K562 (cell line): ENCODE data around the gene LPIN3. TPM values are rescaled to one million over a fixed set of nuclear protein-coding genes. Genes with fewer than 3 reads are reported as not detected.

Experiments used
- ATAC-seq: fragments of 200-7000 bp; cut with Tn5 transposase; 3 replicates; pipeline ENCODE4 v1.9.1; 2020; ENCODE audit warnings: moderate library complexity
- BruUV-seq: library from RNA; stranded (reverse); fragments of 400-500 nt; replicated peaks from 2 replicates; lab custom pipeline; 2021; lab: Mats Ljungman, UMichigan
- CTCF ChIA-PET: fragments of 300-600 bp; formaldehyde crosslinking; extraction: SDS; loops from one replicate; lab custom pipeline; 2021; ENCODE audit warnings: low intra/inter-chr PET ratio; lab: Yijun Ruan, JAX
- POLR2A ChIA-PET: fragments of 300-600, 350-650 bp; sonication (Branson Sonifier 250); formaldehyde crosslinking; extraction: SDS; loops from one replicate; lab custom pipeline; 2021; ENCODE audit warnings: antibody characterized with exemption, inconsistent platforms; lab: Yijun Ruan, JAX
- DNase-seq, 4 experiments: peaks; one replicate each; pipeline versions ENCODE4 v3.0.0 to v3.0.0-alpha.2; 2011 to 2018; ENCODE audit warnings: low spot score in 3 of 4, mixed read lengths in 3 of 4; ENCODE audit errors: extremely low read depth in 1 of 4
- FAIRE-seq: peaks from 2 replicates; lab custom pipeline; 2011; peaks lifted over from hg19 to GRCh38; lab: Jason Lieb, UNC
- H2AFZ ChIP-seq: 2 replicates; pipeline ENCODE4 v1.6.0; 2011; ENCODE audit warnings: low read depth, low read length, control low read depth, inconsistent platforms
- H3K27ac ChIP-seq: fragments of 200-600 bp; 3 replicates; pipeline ENCODE4 v1.8.0; 2011; ENCODE audit warnings: low read depth, mild to moderate bottlenecking, control low read depth, inconsistent platforms, low read length, moderate library complexity, mixed read lengths; ENCODE audit errors: extremely low read depth
- H3K27me3 ChIP-seq, 2 experiments: fragments of 300-600 bp in 1 of 2; 2 replicates in 1 of 2; 3 replicates in 1 of 2; pipeline versions ENCODE4 v1.6.0 to v1.8.0; 2011; ENCODE audit warnings: inconsistent platforms in 2 of 2, low read length in 2 of 2, mild to moderate bottlenecking in 1 of 2, mixed read lengths in 1 of 2, moderate library complexity in 1 of 2; ENCODE audit not compliant: control insufficient read depth in 2 of 2, insufficient read depth in 2 of 2
- H3K36me3 ChIP-seq: fragments of 300-600 bp; 3 replicates; pipeline ENCODE4 v1.8.0; 2011; ENCODE audit warnings: mild to moderate bottlenecking, low read length, inconsistent platforms; ENCODE audit not compliant: control insufficient read depth, insufficient read depth
- H3K4me1 ChIP-seq, 2 experiments: fragments of 200-600 bp in 1 of 2; replicated peaks in 1 of 2; 2 replicates in 1 of 2; 3 replicates in 1 of 2; pipeline versions ENCODE4 v1.5.1 to v1.8.0; 2011; ENCODE audit warnings: inconsistent platforms in 2 of 2, low read length in 2 of 2, mild to moderate bottlenecking in 1 of 2, mixed read lengths in 1 of 2, moderate library complexity in 1 of 2; ENCODE audit not compliant: control insufficient read depth in 2 of 2, insufficient read depth in 2 of 2
- H3K4me2 ChIP-seq: 2 replicates; pipeline ENCODE4 v1.6.1; 2011; ENCODE audit warnings: low read length, control low read depth, inconsistent platforms, mixed read lengths; ENCODE audit not compliant: insufficient read depth
- H3K4me3 ChIP-seq: fragments of 200-600 bp; sonication (generic), shearing (Covaris generic); 2 replicates; pipeline ENCODE4 v1.5.1; 2016; ENCODE audit warnings: control low read depth, inconsistent platforms
- H3K79me2 ChIP-seq: fragments of 200-600 bp; 3 replicates; pipeline ENCODE4 v1.8.0; 2011; ENCODE audit warnings: low read length, inconsistent platforms; ENCODE audit not compliant: control insufficient read depth, insufficient read depth
- H3K9ac ChIP-seq, 2 experiments: 2 replicates each; pipeline versions ENCODE4 v1.6.0 to v1.6.1; 2011; ENCODE audit warnings: low read depth in 2 of 2, low read length in 2 of 2, control low read depth in 1 of 2, inconsistent platforms in 1 of 2, mild to moderate bottlenecking in 1 of 2, mixed read lengths in 1 of 2; ENCODE audit not compliant: insufficient read depth in 1 of 2
- H3K9me1 ChIP-seq: one replicate; pipeline ENCODE4 v1.6.0; 2011; ENCODE audit warnings: inconsistent platforms, mild to moderate bottlenecking, low read length, moderate library complexity; ENCODE audit not compliant: control insufficient read depth, insufficient read depth
- H3K9me3 ChIP-seq: replicated peaks from 2 replicates; pipeline ENCODE4 v1.5.1; 2011; ENCODE audit warnings: low read depth, low read length, inconsistent platforms; ENCODE audit not compliant: control insufficient read depth, insufficient read depth
- H4K20me1 ChIP-seq: replicated peaks from 2 replicates; pipeline ENCODE4 v1.6.1; 2011; ENCODE audit warnings: low read length, inconsistent platforms, mixed read lengths; ENCODE audit not compliant: control insufficient read depth, insufficient read depth
- COPS2 ChIP-seq: fragments of 450-650 bp; conservative IDR thresholded peaks from 2 replicates; pipeline ENCODE4 v1.6.1; 2016; ENCODE audit warnings: mild to moderate bottlenecking, moderate library complexity
- ESRRA ChIP-seq: fragments of 450-650 bp; IDR thresholded peaks from 2 replicates; pipeline ENCODE4 v1.6.1; 2014; ENCODE audit warnings: low read depth, mild to moderate bottlenecking, moderate library complexity, borderline replicate concordance
- MBD2 ChIP-seq: sonication (generic); IDR thresholded peaks from 2 replicates; pipeline ENCODE4 v1.6.1; 2016; ENCODE audit warnings: low read depth, borderline replicate concordance
- MCM3 ChIP-seq: fragments of 450-650 bp; IDR thresholded peaks from 2 replicates; pipeline ENCODE4 v1.6.1; 2016
- NBN ChIP-seq: fragments of 450-650 bp; IDR thresholded peaks from 2 replicates; pipeline ENCODE4 v1.6.1; 2016; ENCODE audit warnings: low read depth, mild to moderate bottlenecking
- NFE2 ChIP-seq: IDR thresholded peaks from 2 replicates; pipeline ENCODE4 v1.6.1; 2014; ENCODE audit warnings: antibody characterized with exemption, low read depth
- RAD51 ChIP-seq: fragments of 450-650 bp; IDR thresholded peaks from 2 replicates; pipeline ENCODE4 v1.7.1; 2016; ENCODE audit warnings: low read depth, mild to moderate bottlenecking, borderline replicate concordance
- SRF ChIP-seq, 2 experiments: fragments of 250-450, 450-650 bp in 1 of 2; sonication (Bioruptor Pico) in 1 of 2; sonication (generic) in 1 of 2; formaldehyde crosslinking; IDR thresholded peaks; 2 replicates each; pipeline versions ENCODE4 v1.5.0 to v1.5.1; 2020 to 2022; ENCODE audit warnings: mild to moderate bottlenecking in 1 of 2, missing genetic modification reagents in 1 of 2
- ZNF699 ChIP-seq: fragments of 250-450 bp; sonication (Bioruptor Pico); IDR thresholded peaks from 2 replicates; pipeline ENCODE4 v1.8.0; 2021; ENCODE audit warnings: mild to moderate bottlenecking, moderate library complexity; ENCODE audit not compliant: insufficient replicate concordance
- WGBS: fragments of 100-300 bp; shearing (Covaris generic); methylation state at CpG from one replicate; pipeline ENCODE4 v1.1.6; 2016; ENCODE audit warnings: low coverage, mixed read lengths; ENCODE audit not compliant: insufficient coverage; ENCODE audit errors: missing lambda C conversion rate; 5-methylcytosine and 5-hydroxymethylcytosine counted together
- in situ Hi-C: fragments of 300-500 bp; cut with MboI; formaldehyde crosslinking; loops from 4 replicates; pipeline ENCODE4 v1.15.0; 2018; ENCODE audit warnings: inconsistent platforms, mixed read lengths
- intact Hi-C: fragments of 100-400 bp; cut with micrococcal nuclease; formaldehyde crosslinking; loops from 2 replicates; pipeline ENCODE4 v1.14.2; 2022
- polyA plus RNA-seq, 8 experiments: library from polyadenylated mRNA; depleted of rRNA in 4 of 8; stranded (reverse) in 5 of 8; unstranded in 3 of 8; fragments of >200 nt; fragmentation: Nextera tagmentation in 2 of 8; fragmentation: Illumina TruSeq in 1 of 8; extraction: Ambion mirVana in 2 of 8; extraction: Trizol in 1 of 8; gene quantifications; 2 replicates each; pipeline versions ENCODE4 v1.2.1 to v1.2.3, GENCODE V29; 2011 to 2014; ENCODE audit warnings: inconsistent platforms in 1 of 8, missing spikeins in 1 of 8
- total RNA-seq, 7 experiments: library from RNA; depleted of rRNA in 6 of 7; stranded (reverse); fragments of >200 nt in 6 of 7; fragmentation: Illumina TruSeq in 2 of 7; extraction: Trizol in 2 of 7; gene quantifications; 2 replicates each; pipeline versions ENCODE4 v1.2.1 to v1.2.3, GENCODE V29; 2011 to 2021; ENCODE audit warnings: low replicate concordance in 1 of 7
- TF ChIP-seq, protein P1 (sequence below), 3 experiments: fragments of 200-800 bp in 1 of 3; sonication (Bioruptor generic) in 1 of 3; sonication (generic) in 1 of 3; formaldehyde crosslinking in 1 of 3; IDR thresholded peaks; 2 replicates each; pipeline versions ENCODE4 v1.6.1 to v1.8.0; 2016 to 2022; ENCODE audit warnings: mild to moderate bottlenecking in 2 of 3, missing compliant biosample characterization in 2 of 3, missing genetic modification characterization in 2 of 3, missing genetic modification reagents in 1 of 3
- TF ChIP-seq, protein P2 (sequence below): fragments of 450-650 bp; conservative IDR thresholded peaks from 2 replicates; pipeline ENCODE4 v1.6.1; 2016; ENCODE audit warnings: missing genetic modification characterization, low read depth, mild to moderate bottlenecking, control low read depth, missing compliant biosample characterization

LPIN3 gene
- total and polyA plus RNA-seq, 9 of the 15 experiments (the other 6 are each of a cell fraction or from before 2014, with no cell fraction given), result 2.2 to 10.4 (median 5.9) TPM

GRCh38 chr20:41349266-41349665 is 8.6 kb downstream of the LPIN3 start:
- H3K9me1 ChIP-seq, result no peaks in the 10 kb centered on the region
- TF ChIP-seq SRF (CRISPR knock-in tag; IDR thresholded peaks at IDR 0.05), result no peak
- no peak for TF ChIP-seq COPS2
- no peak for TF ChIP-seq RAD51
- TF ChIP-seq, protein P1, sequence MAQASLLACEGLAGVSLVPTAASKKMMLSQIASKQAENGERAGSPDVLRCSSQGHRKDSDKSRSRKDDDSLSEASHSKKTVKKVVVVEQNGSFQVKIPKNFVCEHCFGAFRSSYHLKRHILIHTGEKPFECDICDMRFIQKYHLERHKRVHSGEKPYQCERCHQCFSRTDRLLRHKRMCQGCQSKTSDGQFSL (CRISPR knock-in tag; IDR thresholded peaks at IDR 0.05), result no peak
- TF ChIP-seq, protein P1 (tag; IDR thresholded peaks at IDR 0.05), result no peak
- TF ChIP-seq ESRRA, result no peak
- TF ChIP-seq MCM3, result no peak
- no peak for TF ChIP-seq MBD2
- no peak for TF ChIP-seq NFE2
- TF ChIP-seq NBN, result no peak
- TF ChIP-seq, protein P2, sequence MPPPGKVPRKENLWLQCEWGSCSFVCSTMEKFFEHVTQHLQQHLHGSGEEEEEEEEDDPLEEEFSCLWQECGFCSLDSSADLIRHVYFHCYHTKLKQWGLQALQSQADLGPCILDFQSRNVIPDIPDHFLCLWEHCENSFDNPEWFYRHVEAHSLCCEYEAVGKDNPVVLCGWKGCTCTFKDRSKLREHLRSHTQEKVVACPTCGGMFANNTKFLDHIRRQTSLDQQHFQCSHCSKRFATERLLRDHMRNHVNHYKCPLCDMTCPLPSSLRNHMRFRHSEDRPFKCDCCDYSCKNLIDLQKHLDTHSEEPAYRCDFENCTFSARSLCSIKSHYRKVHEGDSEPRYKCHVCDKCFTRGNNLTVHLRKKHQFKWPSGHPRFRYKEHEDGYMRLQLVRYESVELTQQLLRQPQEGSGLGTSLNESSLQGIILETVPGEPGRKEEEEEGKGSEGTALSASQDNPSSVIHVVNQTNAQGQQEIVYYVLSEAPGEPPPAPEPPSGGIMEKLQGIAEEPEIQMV, result no peak
- no peak for TF ChIP-seq ZNF699
- no peaks in the 10 kb centered on the region; the same call in 1 of the 2 replicates for H4K20me1 ChIP-seq
- H3K9ac ChIP-seq, result no peak overlapping the region
- 85% methylated on average over 2 of the region's 2 CpGs for WGBS
- POLR2A ChIA-PET, result no interaction called here
- CTCF ChIA-PET, result no interaction called here
- intact Hi-C loops, result loop anchor here (10.0 kb wide), 1 partner anchor 266 kb away; the partner anchor contains the start of gene CHD6
- no peak overlapping the region for H3K27ac ChIP-seq
- H3K4me2 ChIP-seq, result no peak overlapping the region
- H3K27me3 ChIP-seq, result no peaks in the 10 kb centered on the region
- in situ Hi-C loops, result no loop called here
- H3K9me3 ChIP-seq, result no peaks in the 10 kb centered on the region
- no peak overlapping the region for H2AFZ ChIP-seq
- 0 out of 3 replicates have a peak, but pooled peaks cover 2% of the 10 kb centered on the region for H3K36me3 ChIP-seq
- no peak for FAIRE-seq
- H3K4me3 ChIP-seq, result no peak overlapping the region
- ATAC-seq, result no peak
- no TSS peak for BruUV-seq
- H3K4me1 ChIP-seq, result peaks cover 0 to 12% of the 10 kb centered on the region in 2 experiments; a peak in 1 of 5 replicates
- no peak for DNase-seq
- no peaks in the 10 kb centered on the region for H3K79me2 ChIP-seq
